ENCODE measurements around the gene HOXA13. TPM values are rescaled to one million over a fixed set of nuclear protein-coding genes. Genes with fewer than 3 reads are reported as not detected.

HOXA13 gene
- total RNA-seq, 3 donors from 2014 or later (not counting 1 experiment from before 2014, with no cell fraction given) = not detected

DNA sequence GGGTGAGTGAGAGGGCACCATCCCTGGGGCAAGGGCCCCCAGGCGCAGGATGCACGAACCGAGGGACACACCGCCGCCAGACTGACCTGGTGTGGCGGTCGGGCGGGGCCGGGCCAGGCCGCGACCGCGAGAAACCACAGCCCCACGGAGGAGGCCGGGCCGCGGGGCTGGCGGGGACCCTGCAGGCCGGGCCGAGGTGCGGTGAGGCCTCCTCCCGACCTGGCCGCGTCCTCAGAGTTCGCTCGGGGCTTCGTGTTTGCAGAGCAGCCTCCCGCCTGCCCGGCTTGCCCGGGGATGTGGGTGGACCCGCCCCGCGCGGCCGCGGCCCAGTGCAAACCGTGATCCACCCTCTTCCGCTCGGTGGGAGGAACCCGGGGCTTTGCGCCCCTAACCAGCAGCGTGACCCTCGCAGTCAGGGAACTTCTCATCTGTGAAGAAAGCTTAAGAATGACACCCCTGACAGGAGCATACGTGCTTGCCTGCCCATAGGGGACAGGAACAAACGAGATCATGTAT lies 20.6 kb upstream of the HOXA13 start:
- Mint-ChIP-seq H3K27ac (no peak overlapping the region), H3K36me3 (no peaks in the 10 kb centered on the region), H3K9me3 (no peaks in the 10 kb centered on the region), H3K4me3 (peak overlapping the region; percentile 28), H3K27me3 (ENCODE audit: low read depth in 2 of 2) (peaks cover 65 to 81% of the 10 kb centered on the region in 2 donors), H3K4me1 (peaks cover 8 to 16% of the 10 kb centered on the region in 2 donors)
- H3K36me3 ChIP-seq (ENCODE audit: control insufficient read depth, insufficient read depth, low read length) = no peaks in the 10 kb centered on the region
- ATAC-seq (peak in 2 of 3 donors; percentile 27 to 71), DNase-seq (no peak)
- no peak for TF ChIP-seq CTCF (IDR thresholded peaks at IDR 0.05)
- intact Hi-C loops (cut with micrococcal nuclease) = no loop called here
- H3K4me1 ChIP-seq (ENCODE audit: control insufficient read depth, insufficient read depth, low read length) = peaks cover 2% of the 10 kb centered on the region
- WGBS (ENCODE audit: insufficient coverage) = 4% methylated on average over 45 of the region's 45 CpGs
- peaks cover 49% of the 10 kb centered on the region for H3K27me3 ChIP-seq (ENCODE audit: control insufficient read depth, insufficient read depth, low read length)
- H3K27ac ChIP-seq (ENCODE audit: low read length) = no peak overlapping the region
- no peak overlapping the region for H3K4me3 ChIP-seq (ENCODE audit: low read length)
- H3K9me3 ChIP-seq (ENCODE audit: control insufficient read depth, insufficient read depth, low read length) = no peaks in the 10 kb centered on the region

- peak overlapping the region; percentile 21 for H3K4me3 Mint-ChIP-seq
Measured at GRCh38 chr7:27219821-27220220, 19.9 kb upstream of the HOXA13 start.

GRCh38 chr7:27217951-27218350 lies 18.1 kb upstream of the HOXA13 start:
- Histone ChIP-seq H3K36me3 (ENCODE audit: control insufficient read depth, insufficient read depth, low read length) (no peaks in the 10 kb centered on the region), H3K27me3 (ENCODE audit: control insufficient read depth, insufficient read depth, low read length) (peaks cover 43% of the 10 kb centered on the region), H3K4me3 (ENCODE audit: low read length) (no peak overlapping the region), H3K27ac (ENCODE audit: low read length) (no peak overlapping the region), H3K9me3 (ENCODE audit: control insufficient read depth, insufficient read depth, low read length) (no peaks in the 10 kb centered on the region), H3K4me1 (ENCODE audit: control insufficient read depth, insufficient read depth, low read length) (peaks cover 2% of the 10 kb centered on the region)
- ATAC-seq (no peak), DNase-seq (no peak)
- H3K4me3 Mint-ChIP-seq = no peak overlapping the region
- intact Hi-C loops (cut with micrococcal nuclease) = no loop called here
- H3K27me3 Mint-ChIP-seq (ENCODE audit: low read depth in 2 of 2) = peaks cover 70 to 82% of the 10 kb centered on the region in 2 donors
- peaks cover 8 to 16% of the 10 kb centered on the region in 2 donors for H3K4me1 Mint-ChIP-seq
- H3K27ac Mint-ChIP-seq = no peak overlapping the region
- no peak for TF ChIP-seq CTCF (IDR thresholded peaks at IDR 0.05)
- H3K36me3 Mint-ChIP-seq = no peaks in the 10 kb centered on the region
- no peaks in the 10 kb centered on the region for H3K9me3 Mint-ChIP-seq

More at GRCh38 chr7:27219821-27220220, 19.9 kb upstream of the HOXA13 start:
- ATAC-seq (no peak), DNase-seq (no peak)
- Histone ChIP-seq H3K4me3 (ENCODE audit: low read length) (no peak overlapping the region), H3K27me3 (ENCODE audit: control insufficient read depth, insufficient read depth, low read length) (peaks cover 45% of the 10 kb centered on the region), H3K9me3 (ENCODE audit: control insufficient read depth, insufficient read depth, low read length) (no peaks in the 10 kb centered on the region), H3K27ac (ENCODE audit: low read length) (no peak overlapping the region), H3K36me3 (ENCODE audit: control insufficient read depth, insufficient read depth, low read length) (no peaks in the 10 kb centered on the region), H3K4me1 (ENCODE audit: control insufficient read depth, insufficient read depth, low read length) (peaks cover 2% of the 10 kb centered on the region)
- intact Hi-C loops (cut with micrococcal nuclease) = no loop called here
- H3K4me1 Mint-ChIP-seq = peaks cover 8 to 16% of the 10 kb centered on the region in 2 donors
- no peaks in the 10 kb centered on the region for H3K9me3 Mint-ChIP-seq
- no peaks in the 10 kb centered on the region for H3K36me3 Mint-ChIP-seq
- peaks cover 68 to 83% of the 10 kb centered on the region in 2 donors for H3K27me3 Mint-ChIP-seq (ENCODE audit: low read depth in 2 of 2)
- no peak for TF ChIP-seq CTCF (IDR thresholded peaks at IDR 0.05)
- 75% methylated on average over 4 of the region's 4 CpGs for WGBS (ENCODE audit: insufficient coverage)
- H3K27ac Mint-ChIP-seq = no peak overlapping the region

DNA sequence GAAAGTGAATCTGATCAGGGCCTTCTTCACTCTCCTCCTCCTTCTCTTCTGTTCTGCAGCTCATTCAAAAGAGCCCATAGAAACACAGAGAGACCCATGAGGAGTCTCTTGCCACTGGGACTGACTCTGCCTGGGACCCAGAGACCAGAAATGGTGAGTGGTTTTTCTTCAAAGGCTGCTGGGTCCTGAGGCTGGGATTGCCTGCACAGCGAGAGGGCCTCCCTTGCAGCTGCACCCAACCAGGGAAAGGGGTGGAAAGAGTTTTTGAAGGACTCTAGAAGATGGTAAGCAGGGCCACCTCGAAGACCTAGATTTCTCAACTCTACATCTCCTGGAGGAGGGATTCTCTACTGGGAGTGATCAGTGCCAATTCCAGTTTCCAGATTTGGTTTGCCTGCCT lies 15.5 kb upstream of the HOXA13 start:
- no peak overlapping the region for H3K27ac ChIP-seq (ENCODE audit: low read length)
- no peaks in the 10 kb centered on the region for H3K36me3 Mint-ChIP-seq
- no peak overlapping the region for H3K4me3 ChIP-seq (ENCODE audit: low read length)
- 86% methylated on average over 1 of the region's 2 CpGs for WGBS (ENCODE audit: insufficient coverage)
- DNase-seq = no peak
- H3K27me3 Mint-ChIP-seq (ENCODE audit: low read depth in 2 of 2) = peaks cover 77 to 88% of the 10 kb centered on the region in 2 donors
- no peaks in the 10 kb centered on the region for H3K9me3 ChIP-seq (ENCODE audit: control insufficient read depth, insufficient read depth, low read length)
- intact Hi-C loops (cut with micrococcal nuclease) = no loop called here
- H3K36me3 ChIP-seq (ENCODE audit: control insufficient read depth, insufficient read depth, low read length) = no peaks in the 10 kb centered on the region
- H3K27me3 ChIP-seq (ENCODE audit: control insufficient read depth, insufficient read depth, low read length) = peaks cover 44% of the 10 kb centered on the region
- H3K4me3 Mint-ChIP-seq = no peak overlapping the region
- H3K4me1 ChIP-seq (ENCODE audit: control insufficient read depth, insufficient read depth, low read length) = peaks cover 7% of the 10 kb centered on the region
- peaks cover 4 to 13% of the 10 kb centered on the region in 2 donors for H3K4me1 Mint-ChIP-seq
- H3K9me3 Mint-ChIP-seq = no peaks in the 10 kb centered on the region
- H3K27ac Mint-ChIP-seq = no peak overlapping the region
- no peak for ATAC-seq
- no peak for TF ChIP-seq CTCF (IDR thresholded peaks at IDR 0.05)

Data from natural killer cell (primary cell).